Colonic mucosa (tissue), 4 donors: ENCODE measurements around the gene RBP2. TPM values are rescaled to one million over a fixed set of nuclear protein-coding genes. Genes with fewer than 3 reads are reported as not detected.

ENCODE experiments used
- DNase-seq: peaks from one replicate; pipeline ENCODE4 v3.0.0-alpha.2; 2020
- H3K27ac ChIP-seq: fragments of 200-600 bp; one replicate; pipeline ENCODE4 v1.8.0; 2021
- H3K27me3 ChIP-seq: fragments of 200-600 bp; one replicate; pipeline ENCODE4 v1.8.0; 2021
- H3K36me3 ChIP-seq: fragments of 200-600 bp; one replicate; pipeline ENCODE4 v1.8.0; 2021
- H3K4me1 ChIP-seq: fragments of 200-600 bp; one replicate; pipeline ENCODE4 v1.8.0; 2021; ENCODE audit warnings: mild to moderate bottlenecking
- H3K4me3 ChIP-seq: fragments of 200-600 bp; one replicate; pipeline ENCODE4 v1.8.0; 2021
- H3K9ac ChIP-seq, 2 donors: one replicate each; pipeline ENCODE4 v1.7.0; 2013; ENCODE audit warnings: control low read depth in 2 of 2, low read depth in 2 of 2, low read length in 2 of 2
- H3K9me3 ChIP-seq: fragments of 200-600 bp; one replicate; pipeline ENCODE4 v1.8.0; 2021
- CTCF ChIP-seq: fragments of 200-600 bp; IDR thresholded peaks from one replicate; pipeline ENCODE4 v1.8.0; 2022; ENCODE audit warnings: antibody characterized with exemption, mild to moderate bottlenecking
- intact Hi-C: fragments of 100-400 bp; cut with DNase I; formaldehyde crosslinking; loops from one replicate; pipeline ENCODE4 v1.14.1; 2022
- total RNA-seq, 2 donors: library from RNA; stranded (reverse); fragmentation: NEBNext Ultra II Directional in 1 of 2; extraction: Animal tissue kit (Norgen Biotek cat#: 25700) in 1 of 2; gene quantifications; one replicate each; pipeline ENCODE4 v1.2.1, GENCODE V29; 2021
- donor health status: healthy.
- donor health status: DM: no; HTN: no; CAD: no.
- donor health status: DM: no; HTN: no; CAD: no.

RBP2 gene
- total RNA-seq, 2 donors from 2014 or later, result 1.4 to 3.1 TPM

- Histone ChIP-seq H3K4me3 (no peak overlapping the region), H3K9ac (no peak overlapping the region), H3K27me3 (no peaks in the 10 kb centered on the region), H3K9me3 (no peaks in the 10 kb centered on the region), H3K4me1 (no peaks in the 10 kb centered on the region), H3K27ac (no peak overlapping the region), H3K36me3 (no peaks in the 10 kb centered on the region)
- TF ChIP-seq CTCF, result no peak
- intact Hi-C loops, result no loop called here
- DNase-seq, result no peak
Measured at GRCh38 chr3:139460076-139460475, 16.2 kb downstream of the RBP2 start.

- no peak for DNase-seq
- no peak overlapping the region for H3K9ac ChIP-seq
- H3K36me3 ChIP-seq, result no peaks in the 10 kb centered on the region
- H3K27me3 ChIP-seq, result no peaks in the 10 kb centered on the region
- intact Hi-C loops, result no loop called here
- no peak overlapping the region for H3K4me3 ChIP-seq
- no peak for TF ChIP-seq CTCF
- no peaks in the 10 kb centered on the region for H3K9me3 ChIP-seq
- no peak overlapping the region for H3K27ac ChIP-seq
- H3K4me1 ChIP-seq, result no peaks in the 10 kb centered on the region
Measured at GRCh38 chr3:139458348-139458747, 18.0 kb downstream of the RBP2 start.

GRCh38 chr3:139457066-139457465 is 19.2 kb downstream of the RBP2 start:
- H3K9me3 ChIP-seq, result no peaks in the 10 kb centered on the region
- H3K27ac ChIP-seq, result no peak overlapping the region
- no peaks in the 10 kb centered on the region for H3K27me3 ChIP-seq
- intact Hi-C loops, result no loop called here
- no peak for TF ChIP-seq CTCF
- no peaks in the 10 kb centered on the region for H3K4me1 ChIP-seq
- H3K4me3 ChIP-seq, result no peak overlapping the region
- H3K36me3 ChIP-seq, result no peaks in the 10 kb centered on the region
- DNase-seq, result no peak
- H3K9ac ChIP-seq, result no peak overlapping the region

- intact Hi-C loops, result no loop called here
- Histone ChIP-seq H3K9ac (no peak overlapping the region), H3K9me3 (no peaks in the 10 kb centered on the region), H3K4me3 (no peak overlapping the region), H3K4me1 (no peaks in the 10 kb centered on the region), H3K27me3 (no peaks in the 10 kb centered on the region), H3K27ac (no peak overlapping the region), H3K36me3 (no peaks in the 10 kb centered on the region)
- DNase-seq, result no peak
- no peak for TF ChIP-seq CTCF
Measured at GRCh38 chr3:139456386-139456785, 19.9 kb downstream of the RBP2 start.

- Histone ChIP-seq H3K9me3 (no peaks in the 10 kb centered on the region), H3K27ac (no peak overlapping the region), H3K4me1 (no peaks in the 10 kb centered on the region), H3K9ac (no peak overlapping the region), H3K4me3 (no peak overlapping the region), H3K27me3 (no peaks in the 10 kb centered on the region), H3K36me3 (no peaks in the 10 kb centered on the region)
- intact Hi-C loops, result no loop called here
- DNase-seq, result no peak
- no peak for TF ChIP-seq CTCF
Measured at GRCh38 chr3:139455855-139456254, 20.5 kb downstream of the RBP2 start.

- Histone ChIP-seq H3K4me1 (no peaks in the 10 kb centered on the region), H3K27ac (no peak overlapping the region), H3K9me3 (no peaks in the 10 kb centered on the region), H3K9ac (no peak overlapping the region), H3K36me3 (no peaks in the 10 kb centered on the region), H3K27me3 (no peaks in the 10 kb centered on the region), H3K4me3 (no peak overlapping the region)
- DNase-seq, result no peak
- intact Hi-C loops, result no loop called here
- TF ChIP-seq CTCF, result no peak
Measured at GRCh38 chr3:139455206-139455605, 21.1 kb downstream of the RBP2 start.
